ENCODE measurements around the gene ZNF488. TPM values are rescaled to one million over a fixed set of nuclear protein-coding genes. Genes with fewer than 3 reads are reported as not detected.

ZNF488 gene
- total and polyA plus RNA-seq, 2 donors (not counting 1 experiment from before 2014, with no cell fraction given), result not detected

DNA sequence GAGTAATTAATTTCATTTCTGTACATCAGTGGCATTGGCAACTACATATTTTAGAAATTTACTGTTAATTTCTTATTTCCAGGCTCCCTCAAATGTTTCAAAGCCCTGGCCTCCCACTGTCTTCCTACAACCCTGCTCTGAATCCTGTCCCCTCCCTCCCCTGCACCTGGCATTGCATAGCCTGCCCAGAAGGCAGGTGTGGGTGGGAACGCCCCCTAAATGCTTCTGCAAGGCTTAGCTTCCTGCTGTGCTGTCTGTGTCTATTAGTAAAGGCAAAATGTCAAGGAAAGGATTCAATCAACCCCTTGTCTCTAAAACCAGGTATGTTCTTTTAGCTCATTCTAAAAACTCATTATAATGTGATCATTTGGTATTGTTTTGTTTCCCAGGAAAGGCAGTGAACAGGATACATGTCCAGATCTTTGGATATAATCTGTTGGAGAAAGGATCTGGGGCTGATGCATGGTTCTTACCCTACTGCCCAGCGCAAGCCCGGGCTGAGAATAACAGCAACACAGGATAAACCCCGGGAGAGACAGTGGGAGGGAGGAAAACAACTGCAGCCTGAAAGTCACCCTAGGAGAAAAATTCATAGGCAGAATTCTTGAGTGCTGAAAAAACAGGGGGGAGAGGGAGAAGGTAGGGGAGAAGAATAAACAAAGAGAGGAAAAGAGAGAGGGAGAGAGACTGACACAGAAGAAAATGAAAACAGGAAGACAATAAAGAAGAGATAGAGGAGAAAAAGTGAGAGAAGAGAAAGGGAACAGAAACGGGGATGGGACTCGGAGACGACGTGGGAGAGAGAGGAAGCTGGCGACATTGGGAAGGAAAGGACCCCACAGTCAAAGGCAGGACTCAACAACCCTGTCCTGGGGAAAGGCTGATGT is 589 bp downstream of the ZNF488 start:
- DNase-seq, result no peak

More for the DNA sequence above, 589 bp downstream of the ZNF488 start:
- intact Hi-C loops (cut with micrococcal nuclease), result no loop called here
- Histone ChIP-seq H3K4me3 (ENCODE audit: control extremely low read depth in 1 of 5, extremely low read depth in 1 of 5, insufficient read depth in 1 of 5, low read depth in 2 of 5, low read length in 4 of 5) (peak overlapping the region in 4 of 5 experiments; percentile 64 to 77 (median 66)), H3K27ac (ENCODE audit: low read length in 2 of 2) (no peak overlapping the region), H4K20me1 (ENCODE audit: control insufficient read depth, insufficient read depth, low read length, poor library complexity, severe bottlenecking) (no peaks in the 10 kb centered on the region), H3K4me1 (ENCODE audit: control insufficient read depth in 2 of 2, insufficient read depth in 2 of 2, low read length in 2 of 2) (peaks cover 11% of the 10 kb centered on the region in 2 donors), H3K9me3 (ENCODE audit: control extremely low read depth in 1 of 3, control insufficient read depth in 2 of 3, insufficient read depth in 1 of 3, low read length in 2 of 3) (peaks cover 0 to 6% (median 0%) of the 10 kb centered on the region in 3 donors), H2AFZ (ENCODE audit: insufficient read depth, low read depth, low read length, poor library complexity, severe bottlenecking) (peak overlapping the region; percentile 82), H3K4me2 (replicated peaks; ENCODE audit: low read depth, low read length, poor library complexity, severe bottlenecking) (peak overlapping the region; percentile 77), H3K36me3 (replicated peaks in 1 of 2; ENCODE audit: control extremely low read depth in 1 of 2, control insufficient read depth in 1 of 2, extremely low read depth in 1 of 2, insufficient read depth in 2 of 2, low read length in 1 of 2) (no peaks in the 10 kb centered on the region), H3K79me2 (ENCODE audit: control insufficient read depth, insufficient read depth, low read length) (no peaks in the 10 kb centered on the region), H3K27me3 (replicated peaks in 1 of 4; ENCODE audit: control extremely low read depth in 1 of 4, control insufficient read depth in 3 of 4, insufficient read depth in 4 of 4, low read length in 3 of 4) (peaks cover 0 to 14% (median 6%) of the 10 kb centered on the region in 4 experiments), H3K9ac (ENCODE audit: low read length) (peak overlapping the region; percentile 75)
- Mint-ChIP-seq H3K27ac (peak overlapping the region; percentile 0), H3K27me3 (peaks cover 65% of the 10 kb centered on the region), H3K4me1 (peaks cover 12% of the 10 kb centered on the region), H3K4me3 (peak overlapping the region; percentile 82), H3K9me3 (ENCODE audit: insufficient read depth) (peaks cover 4% of the 10 kb centered on the region)
- 16% methylated on average over 8 of the region's 9 CpGs for WGBS (ENCODE audit: insufficient coverage)
- ChIA-PET POLR2A (no interaction called here), CTCF (no interaction called here)
- no peak for ATAC-seq (ENCODE audit: low read depth)
- TF ChIP-seq EZH2 (IDR thresholded peaks at IDR 0.05; ENCODE audit: borderline replicate concordance, insufficient read depth, low read depth, low read length, poor library complexity, severe bottlenecking), result no peak
- no peak for TF ChIP-seq CTCF (IDR thresholded peaks at IDR 0.05)

Measured in B cell (primary cell).